Left ventricle myocardium inferior (tissue), 1 donor: ENCODE results near the gene SEMA4D. TPM values are rescaled to one million over a fixed set of nuclear protein-coding genes. Genes with fewer than 3 reads are reported as not detected.
"Not testable (repeated sequence)": the region's sequence is repeated elsewhere in the genome, so short reads cannot be mapped to it uniquely, and the experiment has no call there.

Experiments used
- DNase-seq: peaks from one replicate; pipeline ENCODE4 v3.0.0-alpha.2; 2020
- H3K27ac ChIP-seq: fragments of 200-600 bp; replicated peaks from 2 replicates; pipeline ENCODE4 v1.8.0; 2021
- H3K27me3 ChIP-seq: fragments of 200-600 bp; 2 replicates; pipeline ENCODE4 v1.8.0; 2021; ENCODE audit warnings: low read depth
- H3K36me3 ChIP-seq: fragments of 200-600 bp; 2 replicates; pipeline ENCODE4 v1.8.0; 2021
- H3K4me1 ChIP-seq: fragments of 200-600 bp; 2 replicates; pipeline ENCODE4 v1.8.0; 2021
- H3K4me3 ChIP-seq: fragments of 200-600 bp; 2 replicates; pipeline ENCODE4 v1.8.0; 2021; ENCODE audit warnings: mild to moderate bottlenecking, moderate library complexity
- H3K9me3 ChIP-seq: fragments of 200-600 bp; replicated peaks from 2 replicates; pipeline ENCODE4 v1.8.0; 2021
- CTCF ChIP-seq: fragments of 200-600 bp; IDR thresholded peaks from 2 replicates; pipeline ENCODE4 v1.8.0; 2021; ENCODE audit warnings: antibody characterized with exemption, mild to moderate bottlenecking, borderline replicate concordance
- intact Hi-C: fragments of 100-400 bp; cut with micrococcal nuclease; formaldehyde crosslinking; loops from one replicate; pipeline ENCODE4 v1.11.0; 2022
- total RNA-seq: library from RNA; stranded (reverse); fragmentation: NEBNext Ultra II Directional; extraction: Animal tissue kit (Norgen Biotek cat#: 25700); gene quantifications from one replicate; pipeline ENCODE4 v1.2.1, GENCODE V29; 2021
- donor health status: DM: no; HTN: yes; CAD: no; lungs with severe emphysema.

SEMA4D gene
- total RNA-seq, 1 donor from 2014 or later, result 17.1 TPM

GRCh38 chr9:89346696-89347095, 151.2 kb downstream of the SEMA4D start:
- Histone ChIP-seq H3K36me3 (peaks cover 100% of the 10 kb centered on the region), H3K27ac (no peak overlapping the region), H3K9me3 (no peaks in the 10 kb centered on the region), H3K4me1 (peaks cover 7% of the 10 kb centered on the region), H3K27me3 (no peaks in the 10 kb centered on the region), H3K4me3 (no peak overlapping the region)
- intact Hi-C loops, result no loop called here
- TF ChIP-seq CTCF, result no peak
- DNase-seq, result no peak

- DNase-seq, result no peak
- intact Hi-C loops, result no loop called here
- Histone ChIP-seq H3K4me1 (no peaks in the 10 kb centered on the region), H3K4me3 (no peak overlapping the region), H3K36me3 (peaks cover 100% of the 10 kb centered on the region), H3K9me3 (no peaks in the 10 kb centered on the region), H3K27me3 (no peaks in the 10 kb centered on the region), H3K27ac (no peak overlapping the region)
- TF ChIP-seq CTCF, result no peak
Measured at GRCh38 chr9:89345476-89345875, 152.4 kb downstream of the SEMA4D start.

- H3K27me3 ChIP-seq, H3K27ac ChIP-seq, DNase-seq, H3K4me1 ChIP-seq, intact Hi-C loops, H3K4me3 ChIP-seq, H3K9me3 ChIP-seq: not testable (repeated sequence)
- H3K36me3 ChIP-seq, result peaks cover 100% of the 10 kb centered on the region
Measured at GRCh38 chr9:89343812-89344211, 154.1 kb downstream of the SEMA4D start.

GRCh38 chr9:89342948-89343347, 155.0 kb downstream of the SEMA4D start:
- DNase-seq, result no peak
- TF ChIP-seq CTCF, result no peak
- Histone ChIP-seq H3K4me3 (no peak overlapping the region), H3K36me3 (peaks cover 100% of the 10 kb centered on the region), H3K4me1 (no peaks in the 10 kb centered on the region), H3K27ac (no peak overlapping the region), H3K27me3 (no peaks in the 10 kb centered on the region), H3K9me3 (no peaks in the 10 kb centered on the region)
- intact Hi-C loops, result no loop called here

- intact Hi-C loops, result no loop called here
- H3K27ac ChIP-seq, result no peak overlapping the region
- DNase-seq, result no peak
- no peaks in the 10 kb centered on the region for H3K27me3 ChIP-seq
- H3K36me3 ChIP-seq, result peaks cover 100% of the 10 kb centered on the region
- H3K9me3 ChIP-seq, result no peaks in the 10 kb centered on the region
- no peak overlapping the region for H3K4me3 ChIP-seq
- TF ChIP-seq CTCF, result no peak
- no peaks in the 10 kb centered on the region for H3K4me1 ChIP-seq
Measured at GRCh38 chr9:89342213-89342612, 155.7 kb downstream of the SEMA4D start.

- H3K27me3 ChIP-seq, result no peaks in the 10 kb centered on the region
- TF ChIP-seq CTCF, result no peak
Measured at GRCh38 chr9:89340332-89340731, 157.6 kb downstream of the SEMA4D start.

More at GRCh38 chr9:89340332-89340731, 157.6 kb downstream of the SEMA4D start:
- no peaks in the 10 kb centered on the region for H3K9me3 ChIP-seq
- H3K27ac ChIP-seq, result no peak overlapping the region
- no peak overlapping the region for H3K4me3 ChIP-seq
- no peak for DNase-seq
- intact Hi-C loops, result no loop called here
- no peaks in the 10 kb centered on the region for H3K4me1 ChIP-seq
- H3K36me3 ChIP-seq, result peaks cover 100% of the 10 kb centered on the region
